GM21576 (cell line): ENCODE data around the gene SNRNP70.
"Not testable (repeated sequence)": the region's sequence is repeated elsewhere in the genome, so short reads cannot be mapped to it uniquely, and the experiment has no call there.

Source experiments
- ATAC-seq: cut with Tn5 transposase; IDR thresholded peaks from one replicate; pipeline ENCODE4 v1.9.1; 2021; ENCODE audit warnings: mild to moderate bottlenecking, moderate library complexity; ENCODE audit not compliant: unreplicated experiment

SNRNP70 gene

GRCh38 chr19:49145573-49146407, 60.5 kb downstream of the SNRNP70 start:
- ATAC-seq = no peak

GRCh38 chr19:49146408-49146770, 61.1 kb downstream of the SNRNP70 start:
- ATAC-seq = not testable (repeated sequence)

- ATAC-seq = no peak
Measured at GRCh38 chr19:49148044-49148682, 62.9 kb downstream of the SNRNP70 start.

- no peak for ATAC-seq
Measured at GRCh38 chr19:49148784-49149651, 63.8 kb downstream of the SNRNP70 start.

- ATAC-seq = no peak
Measured at GRCh38 chr19:49149652-49150105, 64.4 kb downstream of the SNRNP70 start.

- no peak for ATAC-seq
Measured at GRCh38 chr19:49150106-49150943, 65.1 kb downstream of the SNRNP70 start.

- ATAC-seq = no peak
Measured at GRCh38 chr19:49150944-49151243, 65.6 kb downstream of the SNRNP70 start.

- ATAC-seq = no peak
Measured at GRCh38 chr19:49151267-49152118, 66.2 kb downstream of the SNRNP70 start.

- ATAC-seq = no peak
Measured at GRCh38 chr19:49152119-49152550, 66.9 kb downstream of the SNRNP70 start.

GRCh38 chr19:49153167-49153809, 68.0 kb downstream of the SNRNP70 start:
- no peak for ATAC-seq

GRCh38 chr19:49154279-49154678, 69.0 kb downstream of the SNRNP70 start:
- ATAC-seq = no peak

- ATAC-seq = no peak
Measured at GRCh38 chr19:49155005-49155819, 70.0 kb downstream of the SNRNP70 start, which contains the start of gene HRC. Gene HRC (minus strand): TSS chr19:49155396. CDS start chr19:49155237, 159 bp downstream.

- ATAC-seq = no peak
Measured at GRCh38 chr19:49155820-49156346, 70.6 kb downstream of the SNRNP70 start.

- ATAC-seq = no peak
Measured at GRCh38 chr19:49157445-49158224, 72.4 kb downstream of the SNRNP70 start, which contains the start of gene TRPM4. Gene TRPM4 (plus strand): TSS chr19:49157792. CDS start chr19:49157867, 75 bp downstream.
